HG02678 (cell line): Measurements from ENCODE around the gene SSNA1.
"Not testable (repeated sequence)": the region's sequence is repeated elsewhere in the genome, so short reads cannot be mapped to it uniquely, and the experiment has no call there.

Experiments
- ATAC-seq: cut with Tn5 transposase; IDR thresholded peaks from one replicate; pipeline ENCODE4 v1.9.1; 2021; ENCODE audit warnings: mild to moderate bottlenecking, moderate library complexity; ENCODE audit not compliant: unreplicated experiment

SSNA1 gene

GRCh38 chr9:137230705-137231371, 42.4 kb downstream of the SSNA1 start, which contains the start of gene SLC34A3:
TSS of gene SLC34A3 (plus strand) at chr9:137230901. CDS start at chr9:137231703, 802 bp downstream.
- ATAC-seq, result no peak

GRCh38 chr9:137231372-137232039, 43.0 kb downstream of the SSNA1 start:
- no peak for ATAC-seq

- ATAC-seq, result no peak
Measured at GRCh38 chr9:137232101-137232500, 43.6 kb downstream of the SSNA1 start.

GRCh38 chr9:137232510-137232909, 44.0 kb downstream of the SSNA1 start:
- ATAC-seq, result no peak

- no peak for ATAC-seq
Measured at GRCh38 chr9:137233143-137233980, 44.9 kb downstream of the SSNA1 start.

GRCh38 chr9:137234055-137234697, 45.7 kb downstream of the SSNA1 start:
- no peak for ATAC-seq

- no peak for ATAC-seq
Measured at GRCh38 chr9:137234758-137235423, 46.4 kb downstream of the SSNA1 start.

GRCh38 chr9:137235424-137236237, 47.2 kb downstream of the SSNA1 start:
- ATAC-seq, result no peak

- no peak for ATAC-seq
Measured at GRCh38 chr9:137236238-137236935, 47.9 kb downstream of the SSNA1 start.

- ATAC-seq, result no peak
Measured at GRCh38 chr9:137236936-137237421, 48.5 kb downstream of the SSNA1 start.

- ATAC-seq, result no peak
Measured at GRCh38 chr9:137237759-137238726, 49.6 kb downstream of the SSNA1 start.

- not testable (repeated sequence) for ATAC-seq
Measured at GRCh38 chr9:137239541-137240200, 51.2 kb downstream of the SSNA1 start.
